ENCODE data around the gene LZTS2. TPM values are rescaled to one million over a fixed set of nuclear protein-coding genes. Genes with fewer than 3 reads are reported as not detected.

Gene LZTS2
- total RNA-seq, 6 experiments from 2014 or later: 5.6 to 17.5 (median 11.0) TPM

- intact Hi-C loops (cut with DNase I): no loop called here
- H3K27me3 ChIP-seq: no peaks in the 10 kb centered on the region
- no CpG with 5 or more reads among the region's 16 CpGs for WGBS (ENCODE audit: insufficient coverage, low coverage, low lambda C conversion rate, missing lambda C conversion rate)
- no peak for TF ChIP-seq POLR2A (IDR thresholded peaks at IDR 0.05)
- TF ChIP-seq CTCF (IDR thresholded peaks at IDR 0.05): no peak
- ATAC-seq: no peak
- peaks cover 0 to 78% (median 21%) of the 10 kb centered on the region in 4 donors for H3K36me3 ChIP-seq
- no peak overlapping the region for H3K27ac ChIP-seq
- peaks cover 0 to 2% (median 0%) of the 10 kb centered on the region in 4 donors for H3K4me1 ChIP-seq
- H3K4me3 ChIP-seq: no peak overlapping the region
- no peaks in the 10 kb centered on the region for H3K9me3 ChIP-seq
- DNase-seq: peak in 1 of 3 donors; percentile 49
These were observed 19.8 kb upstream of the LZTS2 start for GRCh38 chr10:100979791-100980272.

GRCh38 chr10:100980311-100980710 is 19.3 kb upstream of the LZTS2 start:
- H3K4me1 ChIP-seq: peaks cover 0 to 6% (median 0%) of the 10 kb centered on the region in 4 donors
- H3K27ac ChIP-seq: no peak overlapping the region
- H3K9me3 ChIP-seq: no peaks in the 10 kb centered on the region
- peaks cover 0 to 74% (median 19%) of the 10 kb centered on the region in 4 donors for H3K36me3 ChIP-seq
- no peak overlapping the region for H3K4me3 ChIP-seq
- no peaks in the 10 kb centered on the region for H3K27me3 ChIP-seq
- intact Hi-C loops (cut with DNase I): no loop called here
- no peak for DNase-seq
- no peak for ATAC-seq
- TF ChIP-seq POLR2A (IDR thresholded peaks at IDR 0.05) (no peak), CTCF (IDR thresholded peaks at IDR 0.05) (no peak)
- WGBS (ENCODE audit: insufficient coverage, low coverage, low lambda C conversion rate, missing lambda C conversion rate): 71% methylated on average over 1 of the region's 2 CpGs

- TF ChIP-seq POLR2A (IDR thresholded peaks at IDR 0.05) (no peak), CTCF (IDR thresholded peaks at IDR 0.05) (no peak)
- DNase-seq: peak in 1 of 3 donors; percentile 39
- WGBS (ENCODE audit: insufficient coverage, low coverage, low lambda C conversion rate, missing lambda C conversion rate): no CpG with 5 or more reads among the region's 7 CpGs
- intact Hi-C loops (cut with DNase I): no loop called here
- H3K4me3 ChIP-seq: no peak overlapping the region
- no peaks in the 10 kb centered on the region for H3K9me3 ChIP-seq
- ATAC-seq: no peak
- no peak overlapping the region for H3K27ac ChIP-seq
- no peaks in the 10 kb centered on the region for H3K27me3 ChIP-seq
- H3K4me1 ChIP-seq: peaks cover 0 to 10% (median 0%) of the 10 kb centered on the region in 4 donors
- H3K36me3 ChIP-seq: peaks cover 0 to 74% (median 19%) of the 10 kb centered on the region in 4 donors
These were observed 18.9 kb upstream of the LZTS2 start for GRCh38 chr10:100980711-100981110.

- TF ChIP-seq POLR2A (IDR thresholded peaks at IDR 0.05) (no peak), CTCF (IDR thresholded peaks at IDR 0.05) (no peak)
- Histone ChIP-seq H3K4me3 (no peak overlapping the region), H3K27ac (no peak overlapping the region), H3K27me3 (no peaks in the 10 kb centered on the region), H3K4me1 (peaks cover 0 to 16% (median 3%) of the 10 kb centered on the region in 4 donors), H3K36me3 (peaks cover 0 to 74% (median 19%) of the 10 kb centered on the region in 4 donors), H3K9me3 (no peaks in the 10 kb centered on the region)
- DNase-seq (no peak), ATAC-seq (no peak)
- intact Hi-C loops (cut with DNase I): no loop called here
- 70% methylated on average over 3 of the region's 5 CpGs for WGBS (ENCODE audit: insufficient coverage, low coverage, low lambda C conversion rate, missing lambda C conversion rate)
These were observed 18.3 kb upstream of the LZTS2 start for GRCh38 chr10:100981178-100981772.

All from right lobe of liver (tissue), 6 donors.